ENCODE measurements around the gene TRMT5.

TRMT5 gene, protein sequence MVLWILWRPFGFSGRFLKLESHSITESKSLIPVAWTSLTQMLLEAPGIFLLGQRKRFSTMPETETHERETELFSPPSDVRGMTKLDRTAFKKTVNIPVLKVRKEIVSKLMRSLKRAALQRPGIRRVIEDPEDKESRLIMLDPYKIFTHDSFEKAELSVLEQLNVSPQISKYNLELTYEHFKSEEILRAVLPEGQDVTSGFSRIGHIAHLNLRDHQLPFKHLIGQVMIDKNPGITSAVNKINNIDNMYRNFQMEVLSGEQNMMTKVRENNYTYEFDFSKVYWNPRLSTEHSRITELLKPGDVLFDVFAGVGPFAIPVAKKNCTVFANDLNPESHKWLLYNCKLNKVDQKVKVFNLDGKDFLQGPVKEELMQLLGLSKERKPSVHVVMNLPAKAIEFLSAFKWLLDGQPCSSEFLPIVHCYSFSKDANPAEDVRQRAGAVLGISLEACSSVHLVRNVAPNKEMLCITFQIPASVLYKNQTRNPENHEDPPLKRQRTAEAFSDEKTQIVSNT

GRCh38 chr14:60980811-60981632, at the start of gene TRMT5, which contains the start of gene SLC38A6:
Gene TRMT5 (minus strand): TSS chr14:60981079. CDS start chr14:60980973, 106 bp downstream.
Gene SLC38A6 (plus strand): TSS chr14:60981245. CDS start chr14:60981278, 33 bp downstream.
- DNase-seq (ENCODE audit: low read depth), result peak; percentile 97

- DNase-seq (ENCODE audit: low read depth), result no peak
Measured at GRCh38 chr14:61026526-61026925, 45.6 kb upstream of the TRMT5 start.

GRCh38 chr14:61025251-61026223, 44.7 kb upstream of the TRMT5 start:
- DNase-seq (ENCODE audit: low read depth), result peak; percentile 79

DNA sequence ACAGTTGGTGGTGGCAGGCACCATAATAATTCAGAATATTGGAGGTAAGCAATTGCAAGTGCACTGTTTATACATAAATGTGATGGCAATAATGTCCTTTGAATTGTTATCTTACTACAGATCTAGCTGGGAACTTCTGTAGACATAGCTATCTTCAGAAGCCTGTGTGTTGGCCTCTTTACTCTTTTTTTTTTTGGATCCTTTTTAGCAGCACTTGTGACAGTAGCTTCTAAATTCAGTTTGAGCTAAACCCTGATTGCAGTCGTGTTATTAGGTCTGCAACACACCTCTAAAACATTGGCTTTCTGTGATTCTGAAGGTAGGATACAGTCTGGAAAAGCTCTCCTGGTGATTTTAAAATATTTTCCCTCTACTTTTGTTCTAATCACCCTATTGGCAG, 38.7 kb upstream of the TRMT5 start:
- no peak for DNase-seq (ENCODE audit: low read depth)

DNA sequence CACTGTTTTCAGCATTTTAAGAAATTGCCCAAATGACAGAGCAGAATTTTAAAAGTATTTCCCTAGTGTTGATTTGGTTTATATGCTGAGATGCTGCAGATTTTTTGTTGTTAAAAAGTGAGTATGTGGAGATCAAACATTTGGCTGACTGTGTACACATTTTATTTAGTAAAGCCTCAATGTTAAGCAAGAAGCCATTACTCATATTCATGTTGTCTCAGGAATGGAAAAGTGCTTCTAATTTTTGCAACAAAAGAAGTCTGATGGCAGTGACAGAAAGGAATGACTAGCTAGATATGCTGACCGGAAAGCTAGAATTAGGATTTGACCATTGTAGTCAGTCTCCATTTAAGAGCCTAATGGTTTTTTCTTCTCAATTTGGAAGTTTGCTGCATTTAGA, 22.7 kb upstream of the TRMT5 start:
- peak; percentile 65 for DNase-seq (ENCODE audit: low read depth)

DNA sequence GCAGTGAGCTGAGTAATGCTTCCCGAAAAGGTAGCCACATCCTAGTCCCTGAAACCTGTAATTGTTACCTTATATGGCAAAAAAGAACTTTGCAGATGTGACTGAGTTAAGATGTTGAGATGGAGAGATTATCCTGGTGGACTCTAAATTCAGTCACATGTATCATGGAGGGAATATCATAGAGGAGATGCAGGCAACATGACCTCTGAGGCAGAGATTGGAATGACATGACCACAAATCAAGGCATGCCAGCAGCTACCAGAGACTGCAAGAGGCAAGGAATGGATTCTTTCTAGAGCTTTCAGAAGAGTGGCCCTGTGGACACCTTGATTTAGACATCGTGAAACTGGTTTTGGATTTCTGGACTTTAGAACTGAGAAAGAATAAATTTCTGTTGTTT, 18.7 kb upstream of the TRMT5 start:
- DNase-seq (ENCODE audit: low read depth), result no peak

GRCh38 chr14:60998617-60999016, 17.7 kb upstream of the TRMT5 start:
- DNase-seq (ENCODE audit: low read depth), result no peak

DNA sequence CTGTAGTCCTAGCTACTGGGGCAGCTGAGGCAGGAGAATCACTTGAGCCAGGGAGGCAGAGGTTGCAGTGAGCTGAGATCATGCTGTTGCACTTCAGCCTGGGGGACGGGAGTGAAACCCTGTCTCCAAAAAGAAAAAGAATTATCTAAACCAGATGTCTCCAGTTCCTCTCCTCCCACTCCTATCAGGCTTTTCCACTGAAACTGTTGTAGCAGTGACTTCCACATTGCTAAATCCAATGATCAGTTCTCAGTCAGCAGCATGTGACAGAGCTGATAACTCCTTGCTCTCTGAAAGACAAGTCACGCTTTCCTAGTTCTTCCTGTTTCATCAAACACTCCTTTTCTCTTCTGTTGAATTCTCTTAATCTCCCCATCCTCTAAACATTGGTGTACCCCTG, 8.7 kb upstream of the TRMT5 start:
- DNase-seq (ENCODE audit: low read depth), result peak; percentile 72

DNA sequence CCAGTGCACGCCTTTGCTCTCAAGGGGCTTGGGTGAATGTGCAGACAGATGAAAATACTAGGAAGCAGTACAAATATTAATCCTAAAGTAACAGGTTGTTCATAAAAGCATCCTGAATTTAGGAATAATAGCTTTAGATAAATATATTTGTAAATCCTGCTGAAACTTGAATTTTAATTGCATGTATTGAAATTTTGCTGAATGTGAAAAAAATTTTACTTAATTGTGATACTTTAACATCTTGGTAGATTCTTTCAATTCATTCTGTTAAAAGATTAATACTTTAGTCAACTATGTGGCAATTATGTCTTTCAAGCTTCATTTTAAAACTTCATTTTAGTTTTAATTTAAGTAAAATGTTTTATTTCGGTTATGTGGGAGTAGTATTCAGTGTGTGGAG, 5.6 kb upstream of the TRMT5 start:
- no peak for DNase-seq (ENCODE audit: low read depth)

- no peak for DNase-seq (ENCODE audit: low read depth)
Measured at GRCh38 chr14:60984196-60984595, 3.3 kb upstream of the TRMT5 start.

DNA sequence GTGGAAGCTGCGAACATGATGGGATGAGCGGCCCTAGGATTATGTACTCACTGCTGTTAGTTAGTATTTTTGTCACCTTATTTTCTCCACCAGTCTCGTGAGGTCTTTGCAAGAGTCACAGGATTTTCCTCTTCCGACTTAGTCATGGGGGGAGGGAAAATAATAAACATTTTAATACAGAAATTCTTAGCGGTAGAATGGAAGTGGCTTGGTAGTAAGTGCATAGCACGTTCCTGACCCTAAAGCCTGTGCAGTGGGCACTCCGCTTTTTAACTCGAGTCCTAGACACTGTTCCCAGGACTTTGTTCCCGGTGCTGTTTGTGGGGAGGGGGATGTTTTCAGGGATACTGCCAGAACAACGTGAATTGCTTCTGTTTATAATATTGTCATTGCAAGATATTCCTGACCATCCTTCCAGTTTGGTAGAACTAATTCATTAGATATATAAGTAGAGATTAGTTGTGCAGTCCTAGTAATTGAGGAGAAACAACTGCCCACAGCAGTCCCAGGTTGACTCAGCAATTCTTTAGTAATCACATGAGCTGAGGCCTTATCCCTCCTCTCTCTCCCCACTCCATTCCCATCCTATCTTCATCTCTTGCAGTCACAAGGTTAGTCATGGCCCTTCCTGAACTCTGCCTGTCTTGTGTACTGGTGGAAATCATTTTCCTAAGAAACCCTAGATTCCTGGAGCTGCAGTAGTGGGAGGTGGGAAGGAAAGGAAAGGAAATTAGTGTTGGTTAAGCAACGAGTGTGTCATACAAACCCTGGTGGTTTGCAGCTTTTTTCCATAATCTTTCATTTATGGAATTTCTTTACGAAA, 965 bp upstream of the TRMT5 start:
- DNase-seq (ENCODE audit: low read depth), result peak; percentile 85

- no peak for DNase-seq (ENCODE audit: low read depth)
Measured at GRCh38 chr14:60977847-60978246, 3.0 kb downstream of the TRMT5 start.

DNA sequence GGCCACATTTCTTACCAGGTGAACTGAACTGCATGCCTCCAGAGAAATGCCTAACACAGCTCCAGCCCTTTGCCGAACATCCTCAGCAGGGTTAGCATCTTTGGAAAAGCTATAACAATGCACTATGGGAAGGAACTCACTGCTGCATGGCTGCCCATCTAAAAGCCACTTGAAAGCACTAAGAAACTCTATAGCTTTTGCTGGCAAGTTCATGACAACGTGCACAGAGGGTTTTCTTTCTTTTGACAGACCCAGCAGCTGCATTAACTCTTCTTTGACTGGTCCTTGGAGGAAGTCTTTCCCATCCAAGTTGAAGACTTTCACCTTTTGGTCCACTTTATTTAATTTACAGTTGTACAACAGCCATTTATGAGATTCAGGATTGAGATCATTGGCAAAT, 5.3 kb downstream of the TRMT5 start:
- no peak for DNase-seq (ENCODE audit: low read depth)

DNA sequence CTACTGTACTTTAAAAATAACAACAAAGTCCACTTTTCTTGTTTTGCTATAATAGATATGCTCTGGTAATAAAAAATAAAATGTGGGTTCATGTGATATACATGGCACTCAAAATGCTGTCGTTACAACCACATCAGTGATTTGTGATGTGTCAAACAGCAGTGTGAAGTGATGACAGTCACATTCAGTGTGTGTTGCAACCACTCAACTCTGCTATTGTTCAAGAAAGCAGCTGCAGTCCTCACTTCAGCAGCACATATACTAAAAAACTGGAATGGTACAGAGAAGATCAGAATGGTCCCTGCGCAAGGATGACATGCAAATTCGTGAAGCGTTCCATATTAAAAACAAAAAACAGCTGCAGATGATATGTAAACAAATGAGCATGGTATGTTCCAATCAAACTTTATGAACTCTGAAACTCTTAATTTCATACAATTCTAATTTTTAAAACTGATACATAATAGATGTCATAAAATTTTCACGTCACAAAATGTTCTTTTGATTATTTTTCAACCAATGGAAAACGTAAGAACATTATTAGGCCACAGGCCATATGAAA, 6.7 kb downstream of the TRMT5 start:
- DNase-seq (ENCODE audit: low read depth), result no peak

- DNase-seq (ENCODE audit: low read depth), result no peak
Measured at GRCh38 chr14:60973070-60973469, 7.8 kb downstream of the TRMT5 start.

DNA sequence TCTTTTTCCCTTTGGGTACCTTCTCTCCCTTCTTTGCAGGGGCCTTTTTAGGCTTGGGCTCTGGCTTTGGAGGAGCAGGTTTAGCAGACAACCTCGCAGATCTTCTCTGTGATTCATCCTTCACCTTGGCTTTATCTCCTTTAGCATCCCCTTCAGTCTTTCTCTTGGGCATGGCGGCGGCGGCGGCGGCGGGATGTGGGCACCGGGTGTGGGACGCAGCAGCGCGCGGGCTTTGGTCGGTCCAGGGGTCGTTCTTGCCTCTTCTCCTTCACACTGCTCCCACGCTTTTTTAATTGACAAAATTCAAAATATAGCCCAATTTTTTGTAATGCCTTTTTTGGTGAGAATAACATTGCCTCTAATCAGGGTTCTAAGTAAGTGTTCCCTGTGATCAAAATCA, 8.6 kb downstream of the TRMT5 start:
- DNase-seq (ENCODE audit: low read depth), result no peak

GRCh38 chr14:60971271-60971670, 9.6 kb downstream of the TRMT5 start:
- DNase-seq (ENCODE audit: low read depth), result no peak

DNA sequence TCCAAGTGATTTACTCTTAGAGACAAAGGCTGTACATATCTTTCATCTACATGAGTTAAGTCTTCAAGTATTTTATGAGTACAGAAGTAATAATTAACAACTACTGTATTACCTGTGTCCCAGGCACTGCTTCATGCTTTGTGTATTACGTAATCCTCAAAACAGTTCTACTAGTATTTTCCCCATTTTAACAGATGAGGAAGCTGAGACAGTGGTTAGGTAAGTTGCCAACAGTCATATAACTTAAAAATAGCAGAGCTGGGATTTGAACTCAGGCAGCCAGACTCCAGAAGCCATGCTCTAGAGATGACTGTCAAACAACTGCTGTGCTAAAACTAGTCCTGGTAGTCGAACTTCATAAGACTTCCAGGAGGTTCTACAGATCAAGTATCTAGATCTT, 10.7 kb downstream of the TRMT5 start:
- DNase-seq (ENCODE audit: low read depth), result no peak

DNA sequence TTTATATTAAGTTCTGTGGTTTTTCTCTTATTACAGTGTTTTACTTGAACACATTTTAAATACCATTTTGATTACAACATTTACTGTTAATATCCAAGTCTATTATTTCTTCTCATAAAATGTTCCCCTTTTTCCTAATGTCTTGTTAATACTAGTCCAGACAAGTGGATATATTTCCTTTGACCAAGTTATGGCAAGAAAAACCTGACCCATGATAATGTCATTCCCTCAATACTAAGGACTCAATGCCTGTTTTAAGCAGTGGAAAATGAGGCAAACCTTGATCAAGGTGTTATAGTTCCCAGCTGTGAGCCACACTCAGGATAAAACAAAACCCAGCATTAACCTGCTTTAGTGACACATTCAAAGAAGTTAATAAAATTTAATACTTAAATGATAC, 12.2 kb downstream of the TRMT5 start:
- no peak for DNase-seq (ENCODE audit: low read depth)

DNA sequence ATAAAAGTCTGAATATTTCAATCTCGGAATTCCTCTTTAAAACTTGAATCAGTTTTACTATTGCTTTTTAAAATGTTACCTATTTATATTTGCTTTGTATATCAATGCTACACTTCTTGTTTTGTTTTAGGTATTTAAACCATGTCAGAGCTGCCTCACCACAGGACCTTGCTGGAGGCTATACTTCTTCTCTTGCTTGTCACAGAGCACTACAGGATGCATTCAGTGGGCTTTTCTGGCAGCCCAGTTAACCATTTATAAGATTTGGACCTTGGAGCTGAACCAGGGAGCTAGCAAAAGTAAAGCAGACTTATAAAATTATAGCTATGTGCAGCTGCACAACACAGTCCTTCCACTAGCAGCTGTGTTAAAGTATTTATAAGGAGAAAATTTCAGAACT, 12.8 kb downstream of the TRMT5 start:
- no peak for DNase-seq (ENCODE audit: low read depth)

GRCh38 chr14:60965402-60965801, 15.5 kb downstream of the TRMT5 start:
- peak; percentile 79 for DNase-seq (ENCODE audit: low read depth)

All from fibroblast of gingiva (primary cell).